ENCODE results near the gene FHAD1. TPM values are rescaled to one million over a fixed set of nuclear protein-coding genes. Genes with fewer than 3 reads are reported as not detected.
A peak's percentile ranks its signal among the peaks of the same experiment; 100 is the strongest.

FHAD1 gene
- total and polyA plus RNA-seq, 9 of the 15 experiments (the other 6 are each of a cell fraction or from before 2014, with no cell fraction given): 0.32 to 2.1 (median 1.5) TPM; not detected in 1

GRCh38 chr1:15296585-15297321 lies 49.7 kb downstream of the FHAD1 start (continued):
- TF ChIP-seq, protein P1, sequence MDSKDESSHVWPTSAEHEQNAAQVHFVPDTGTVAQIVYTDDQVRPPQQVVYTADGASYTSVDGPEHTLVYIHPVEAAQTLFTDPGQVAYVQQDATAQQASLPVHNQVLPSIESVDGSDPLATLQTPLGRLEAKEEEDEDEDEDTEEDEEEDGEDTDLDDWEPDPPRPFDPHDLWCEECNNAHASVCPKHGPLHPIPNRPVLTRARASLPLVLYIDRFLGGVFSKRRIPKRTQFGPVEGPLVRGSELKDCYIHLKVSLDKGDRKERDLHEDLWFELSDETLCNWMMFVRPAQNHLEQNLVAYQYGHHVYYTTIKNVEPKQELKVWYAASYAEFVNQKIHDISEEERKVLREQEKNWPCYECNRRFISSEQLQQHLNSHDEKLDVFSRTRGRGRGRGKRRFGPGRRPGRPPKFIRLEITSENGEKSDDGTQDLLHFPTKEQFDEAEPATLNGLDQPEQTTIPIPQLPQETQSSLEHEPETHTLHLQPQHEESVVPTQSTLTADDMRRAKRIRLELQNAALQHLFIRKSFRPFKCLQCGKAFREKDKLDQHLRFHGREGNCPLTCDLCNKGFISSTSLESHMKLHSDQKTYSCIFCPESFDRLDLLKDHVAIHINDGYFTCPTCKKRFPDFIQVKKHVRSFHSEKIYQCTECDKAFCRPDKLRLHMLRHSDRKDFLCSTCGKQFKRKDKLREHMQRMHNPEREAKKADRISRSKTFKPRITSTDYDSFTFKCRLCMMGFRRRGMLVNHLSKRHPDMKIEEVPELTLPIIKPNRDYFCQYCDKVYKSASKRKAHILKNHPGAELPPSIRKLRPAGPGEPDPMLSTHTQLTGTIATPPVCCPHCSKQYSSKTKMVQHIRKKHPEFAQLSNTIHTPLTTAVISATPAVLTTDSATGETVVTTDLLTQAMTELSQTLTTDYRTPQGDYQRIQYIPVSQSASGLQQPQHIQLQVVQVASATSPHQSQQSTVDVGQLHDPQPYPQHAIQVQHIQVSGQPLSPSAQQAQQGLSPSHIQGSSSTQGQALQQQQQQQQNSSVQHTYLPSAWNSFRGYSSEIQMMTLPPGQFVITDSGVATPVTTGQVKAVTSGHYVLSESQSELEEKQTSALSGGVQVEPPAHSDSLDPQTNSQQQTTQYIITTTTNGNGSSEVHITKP (IDR thresholded peaks at IDR 0.05; ENCODE audit: partially characterized antibody): no peak
- no peak for TF ChIP-seq FOXA1 (IDR thresholded peaks at IDR 0.05; ENCODE audit: borderline replicate concordance)
- no peak for TF ChIP-seq ZNF23 (CRISPR knock-in tag; IDR thresholded peaks at IDR 0.05)
- TF ChIP-seq, protein P2, sequence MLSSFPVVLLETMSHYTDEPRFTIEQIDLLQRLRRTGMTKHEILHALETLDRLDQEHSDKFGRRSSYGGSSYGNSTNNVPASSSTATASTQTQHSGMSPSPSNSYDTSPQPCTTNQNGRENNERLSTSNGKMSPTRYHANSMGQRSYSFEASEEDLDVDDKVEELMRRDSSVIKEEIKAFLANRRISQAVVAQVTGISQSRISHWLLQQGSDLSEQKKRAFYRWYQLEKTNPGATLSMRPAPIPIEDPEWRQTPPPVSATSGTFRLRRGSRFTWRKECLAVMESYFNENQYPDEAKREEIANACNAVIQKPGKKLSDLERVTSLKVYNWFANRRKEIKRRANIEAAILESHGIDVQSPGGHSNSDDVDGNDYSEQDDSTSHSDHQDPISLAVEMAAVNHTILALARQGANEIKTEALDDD (IDR thresholded peaks at IDR 0.05): peak; percentile 27; the same call in 1 of the 2 replicates
- no peak for TF ChIP-seq SNRNP70 (optimal IDR thresholded peaks at IDR 0.05; ENCODE audit: low read depth, low read length)
- TF ChIP-seq PTTG1 (tag; IDR thresholded peaks at IDR 0.05; ENCODE audit: low read depth): no peak
- no peak for TF ChIP-seq HLTF (IDR thresholded peaks at IDR 0.05)
- TF ChIP-seq, protein P3, sequence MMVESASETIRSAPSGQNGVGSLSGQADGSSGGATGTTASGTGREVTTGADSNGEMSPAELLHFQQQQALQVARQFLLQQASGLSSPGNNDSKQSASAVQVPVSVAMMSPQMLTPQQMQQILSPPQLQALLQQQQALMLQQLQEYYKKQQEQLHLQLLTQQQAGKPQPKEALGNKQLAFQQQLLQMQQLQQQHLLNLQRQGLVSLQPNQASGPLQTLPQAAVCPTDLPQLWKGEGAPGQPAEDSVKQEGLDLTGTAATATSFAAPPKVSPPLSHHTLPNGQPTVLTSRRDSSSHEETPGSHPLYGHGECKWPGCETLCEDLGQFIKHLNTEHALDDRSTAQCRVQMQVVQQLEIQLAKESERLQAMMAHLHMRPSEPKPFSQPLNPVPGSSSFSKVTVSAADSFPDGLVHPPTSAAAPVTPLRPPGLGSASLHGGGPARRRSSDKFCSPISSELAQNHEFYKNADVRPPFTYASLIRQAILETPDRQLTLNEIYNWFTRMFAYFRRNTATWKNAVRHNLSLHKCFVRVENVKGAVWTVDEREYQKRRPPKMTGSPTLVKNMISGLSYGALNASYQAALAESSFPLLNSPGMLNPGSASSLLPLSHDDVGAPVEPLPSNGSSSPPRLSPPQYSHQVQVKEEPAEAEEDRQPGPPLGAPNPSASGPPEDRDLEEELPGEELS (CRISPR knock-in tag; IDR thresholded peaks at IDR 0.05; ENCODE audit: borderline replicate concordance): no peak
- TF ChIP-seq, protein P4, sequence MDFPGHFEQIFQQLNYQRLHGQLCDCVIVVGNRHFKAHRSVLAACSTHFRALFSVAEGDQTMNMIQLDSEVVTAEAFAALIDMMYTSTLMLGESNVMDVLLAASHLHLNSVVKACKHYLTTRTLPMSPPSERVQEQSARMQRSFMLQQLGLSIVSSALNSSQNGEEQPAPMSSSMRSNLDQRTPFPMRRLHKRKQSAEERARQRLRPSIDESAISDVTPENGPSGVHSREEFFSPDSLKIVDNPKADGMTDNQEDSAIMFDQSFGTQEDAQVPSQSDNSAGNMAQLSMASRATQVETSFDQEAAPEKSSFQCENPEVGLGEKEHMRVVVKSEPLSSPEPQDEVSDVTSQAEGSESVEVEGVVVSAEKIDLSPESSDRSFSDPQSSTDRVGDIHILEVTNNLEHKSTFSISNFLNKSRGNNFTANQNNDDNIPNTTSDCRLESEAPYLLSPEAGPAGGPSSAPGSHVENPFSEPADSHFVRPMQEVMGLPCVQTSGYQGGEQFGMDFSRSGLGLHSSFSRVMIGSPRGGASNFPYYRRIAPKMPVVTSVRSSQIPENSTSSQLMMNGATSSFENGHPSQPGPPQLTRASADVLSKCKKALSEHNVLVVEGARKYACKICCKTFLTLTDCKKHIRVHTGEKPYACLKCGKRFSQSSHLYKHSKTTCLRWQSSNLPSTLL (IDR thresholded peaks at IDR 0.05): no peak
- TF ChIP-seq, protein P5, sequence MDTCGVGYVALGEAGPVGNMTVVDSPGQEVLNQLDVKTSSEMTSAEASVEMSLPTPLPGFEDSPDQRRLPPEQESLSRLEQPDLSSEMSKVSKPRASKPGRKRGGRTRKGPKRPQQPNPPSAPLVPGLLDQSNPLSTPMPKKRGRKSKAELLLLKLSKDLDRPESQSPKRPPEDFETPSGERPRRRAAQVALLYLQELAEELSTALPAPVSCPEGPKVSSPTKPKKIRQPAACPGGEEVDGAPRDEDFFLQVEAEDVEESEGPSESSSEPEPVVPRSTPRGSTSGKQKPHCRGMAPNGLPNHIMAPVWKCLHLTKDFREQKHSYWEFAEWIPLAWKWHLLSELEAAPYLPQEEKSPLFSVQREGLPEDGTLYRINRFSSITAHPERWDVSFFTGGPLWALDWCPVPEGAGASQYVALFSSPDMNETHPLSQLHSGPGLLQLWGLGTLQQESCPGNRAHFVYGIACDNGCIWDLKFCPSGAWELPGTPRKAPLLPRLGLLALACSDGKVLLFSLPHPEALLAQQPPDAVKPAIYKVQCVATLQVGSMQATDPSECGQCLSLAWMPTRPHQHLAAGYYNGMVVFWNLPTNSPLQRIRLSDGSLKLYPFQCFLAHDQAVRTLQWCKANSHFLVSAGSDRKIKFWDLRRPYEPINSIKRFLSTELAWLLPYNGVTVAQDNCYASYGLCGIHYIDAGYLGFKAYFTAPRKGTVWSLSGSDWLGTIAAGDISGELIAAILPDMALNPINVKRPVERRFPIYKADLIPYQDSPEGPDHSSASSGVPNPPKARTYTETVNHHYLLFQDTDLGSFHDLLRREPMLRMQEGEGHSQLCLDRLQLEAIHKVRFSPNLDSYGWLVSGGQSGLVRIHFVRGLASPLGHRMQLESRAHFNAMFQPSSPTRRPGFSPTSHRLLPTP (IDR thresholded peaks at IDR 0.05; ENCODE audit: borderline replicate concordance, extremely low read depth, insufficient read length): no peak
- TF ChIP-seq ZBTB34 (CRISPR knock-in tag; IDR thresholded peaks at IDR 0.05): no peak
- TF ChIP-seq RBM25 (IDR thresholded peaks at IDR 0.05; ENCODE audit: low read depth, low read length, severe bottlenecking): peak; percentile 92

Measured in K562 (cell line).